ENCODE measurements around the gene ASH1L. TPM values are rescaled to one million over a fixed set of nuclear protein-coding genes. Genes with fewer than 3 reads are reported as not detected.

The ASH1L gene
- total and polyA plus RNA-seq, 3 donors from 2014 or later: 20.6 to 93.0 (median 87.6) TPM

GRCh38 chr1:155285631-155286044 lies 277.0 kb downstream of the ASH1L start:
- intact Hi-C loops (cut with DNase I; ENCODE audit: low total_unique reads): no loop called here
- no peaks in the 10 kb centered on the region for H3K36me3 ChIP-seq (ENCODE audit: low read depth, missing control alignments)

More at GRCh38 chr1:155285631-155286044, 277.0 kb downstream of the ASH1L start:
- DNase-seq: no peak
- 92% methylated on average over 2 to 17 of the region's 18 CpGs for WGBS, 2 donors
- H3K4me3 ChIP-seq: no peak overlapping the region
- H3K27me3 ChIP-seq: no peaks in the 10 kb centered on the region
- no peak overlapping the region for H3K27ac ChIP-seq
- no peaks in the 10 kb centered on the region for H3K4me1 ChIP-seq
- H3K9me3 ChIP-seq: no peaks in the 10 kb centered on the region
- TF ChIP-seq CTCF (IDR thresholded peaks at IDR 0.05): no peak
- TF ChIP-seq POLR2A (IDR thresholded peaks at IDR 0.05): no peak

MicroRNAs within 50 kb of the gene (microRNA counts, 767-probe panel; counts per million panel counts)
- microRNA hsa-miR-555: 0 to 152 counts per million in 2 donors

Small RNAs within 50 kb of the gene (microRNA-seq; reads per million reads assigned to microRNA genes)
- 0 reads per million in 2 donors for gene MIR555 (ENCODE audit: borderline number of aligned reads in 2 of 2, borderline replicate concordance in 1 of 2)

Small RNAs within 50 kb of the gene (small RNA-seq; reads per million reads assigned to genes)
- 0 reads per million in 2 donors for gene AL353807.4
- 0 reads per million in 2 donors for gene RNU6-106P
- 0 reads per million in 2 donors for gene RNU6-1297P

Other genes with a start within 250 kb of the ASH1L start
- 10 to 100 TPM; 13.9 to 14.9 TPM for gene RUSC1, start 241.9 kb downstream of the ASH1L start, total RNA-seq
- 10.8 TPM for gene RUSC1, start 241.9 kb downstream of the ASH1L start, polyA plus RNA-seq (ENCODE audit: insufficient read depth, low read depth, low replicate concordance)
- 10 to 100 TPM; 50.0 to 62.4 TPM for gene MSTO1, start 47.4 kb upstream of the ASH1L start, total RNA-seq
- 140 TPM for gene MSTO1, start 47.4 kb upstream of the ASH1L start, polyA plus RNA-seq (ENCODE audit: insufficient read depth, low read depth, low replicate concordance)
- 100 to 1,000 TPM; 171 to 219 TPM for gene YY1AP1, start 126.0 kb upstream of the ASH1L start, total RNA-seq
- gene YY1AP1, start 126.0 kb upstream of the ASH1L start, polyA plus RNA-seq (ENCODE audit: insufficient read depth, low read depth, low replicate concordance): 205 TPM
- 100 to 1,000 TPM; 277 to 286 TPM for gene DAP3, start 126.3 kb upstream of the ASH1L start, total RNA-seq
- 121 TPM for gene DAP3, start 126.3 kb upstream of the ASH1L start, polyA plus RNA-seq (ENCODE audit: insufficient read depth, low read depth, low replicate concordance)